MCF 10A (cell line): ENCODE data around the gene CRYBB2. TPM values are rescaled to one million over a fixed set of nuclear protein-coding genes. Genes with fewer than 3 reads are reported as not detected.

Experiments
- Bru-seq: library from RNA; stranded (reverse); fragments of 400-500 nt; gene quantifications from one replicate; lab custom pipeline; 2021; lab: Mats Ljungman, UMichigan
- BruChase-seq, 2 experiments: library from RNA; stranded (reverse); fragments of 400-500 nt; gene quantifications; one replicate each; lab custom pipeline; 2021; lab: Mats Ljungman, UMichigan
- BruUV-seq: library from RNA; stranded (reverse); fragments of 400-500 nt; replicated peaks from 2 replicates; lab custom pipeline; 2021; lab: Mats Ljungman, UMichigan
- CTCF ChIA-PET: fragments of 300-600 bp; sonication (Branson Sonifier 250); formaldehyde crosslinking; extraction: SDS; loops from one replicate; lab custom pipeline; 2021; ENCODE audit warnings: antibody characterized with exemption, inconsistent platforms; lab: Yijun Ruan, JAX
- POLR2A ChIA-PET: fragments of 300-600, 350-650 bp; sonication (Branson Sonifier 250); formaldehyde crosslinking; extraction: SDS; loops from one replicate; lab custom pipeline; 2020; ENCODE audit warnings: antibody characterized with exemption, inconsistent platforms; lab: Yijun Ruan, JAX
- DNase-seq: peaks from one replicate; pipeline ENCODE4 v3.0.0-alpha.2; 2018; ENCODE audit not compliant: unreplicated experiment
- H3K27ac Mint-ChIP-seq: one replicate; pipeline ENCODE4 v1.8.0; 2022; ENCODE audit warnings: mild to moderate bottlenecking, low read depth, mixed read lengths; ENCODE audit not compliant: unreplicated experiment
- H3K27me3 Mint-ChIP-seq: one replicate; pipeline ENCODE4 v1.8.0; 2022; ENCODE audit warnings: mixed read lengths; ENCODE audit not compliant: insufficient read depth, unreplicated experiment
- H3K36me3 Mint-ChIP-seq: one replicate; pipeline ENCODE4 v1.8.0; 2022; ENCODE audit warnings: mild to moderate bottlenecking, moderate library complexity, mixed read lengths; ENCODE audit not compliant: insufficient read depth, unreplicated experiment
- H3K4me1 Mint-ChIP-seq: one replicate; pipeline ENCODE4 v1.8.0; 2022; ENCODE audit warnings: mixed read lengths; ENCODE audit not compliant: insufficient read depth, unreplicated experiment
- H3K4me3 Mint-ChIP-seq: one replicate; pipeline ENCODE4 v1.8.0; 2022; ENCODE audit warnings: mild to moderate bottlenecking, moderate library complexity, mixed read lengths; ENCODE audit not compliant: unreplicated experiment
- H3K9me3 Mint-ChIP-seq: one replicate; pipeline ENCODE4 v1.8.0; 2022; ENCODE audit warnings: mixed read lengths; ENCODE audit not compliant: unreplicated experiment
- CTCF ChIP-seq: fragments of 200-600 bp; IDR thresholded peaks from one replicate; pipeline ENCODE4 v1.8.0; 2022; ENCODE audit warnings: antibody characterized with exemption, mild to moderate bottlenecking; ENCODE audit not compliant: unreplicated experiment
- intact Hi-C: fragments of 100-400 bp; cut with micrococcal nuclease; formaldehyde crosslinking; loops from 2 replicates; pipeline ENCODE4 v1.14.1; 2022
- long read RNA-seq: library from polyadenylated mRNA; stranded (forward); transcript quantifications from one replicate; pipeline ENCODE4 v2.0.0, GENCODE V29; 2022
- total RNA-seq: library from RNA; stranded (reverse); gene quantifications from 2 replicates; pipeline ENCODE4 v1.2.3, GENCODE V29; 2022

CRYBB2 gene
- 0.52 and 0.68 TPM in 2 replicates for total RNA-seq
- Bru-seq, nascent RNA, result percentile 46 among the genes with signal in this experiment
- percentile 37 among the genes with signal in this experiment for BruChase-seq, experiment 1, labeled RNA remaining after a 6-hour chase
- BruChase-seq, experiment 2, labeled RNA remaining after a 2-hour chase, result percentile 46 among the genes with signal in this experiment
- long read RNA-seq, result 0 reads

GRCh38 chr22:25219211-25219689 lies at the start of gene CRYBB2:
Gene CRYBB2, plus strand, starts transcription at chr22:25219639. Its CDS starts 1,791 bp downstream, at chr22:25221430.
- ChIA-PET CTCF (no interaction called here), POLR2A (no interaction called here)
- no TSS peak for BruUV-seq
- Mint-ChIP-seq H3K27me3 (no peaks in the 10 kb centered on the region), H3K9me3 (no peaks in the 10 kb centered on the region), H3K36me3 (peaks cover 4% of the 10 kb centered on the region), H3K4me3 (no peak within 1 kb of the TSS), H3K27ac (no peak within 1 kb of the TSS), H3K4me1 (no peaks in the 10 kb centered on the region)
- TF ChIP-seq CTCF, result no peak
- intact Hi-C loops, result no loop called here
- no peak for DNase-seq

GRCh38 chr22:25170426-25170980 lies 48.9 kb upstream of the CRYBB2 start:
- CTCF ChIA-PET, result interaction anchor here (0.6 to 3.3 kb wide), 4 partner anchors 59 to 232 kb away, joined by 3 to 20 read pairs (median 5); no protein-coding TSS in a partner anchor
- BruUV-seq, result no TSS peak
- peaks cover 63% of the 10 kb centered on the region for H3K36me3 Mint-ChIP-seq
- POLR2A ChIA-PET, result interaction anchor here (0.6 to 4.7 kb wide), 3 partner anchors 9 to 1159 kb away, joined by 3 to 15 read pairs (median 5); partner anchors contain the start of gene CABIN1
- H3K4me1 Mint-ChIP-seq, result peaks cover 35% of the 10 kb centered on the region
- H3K27ac Mint-ChIP-seq, result peak overlapping the region; percentile 54
- no peak overlapping the region for H3K4me3 Mint-ChIP-seq
- H3K9me3 Mint-ChIP-seq, result no peaks in the 10 kb centered on the region
- intact Hi-C loops, result no loop called here
- no peaks in the 10 kb centered on the region for H3K27me3 Mint-ChIP-seq
- no peak for DNase-seq
- no peak for TF ChIP-seq CTCF

- ChIA-PET CTCF (interaction anchor here (0.6 to 3.3 kb wide), 6 partner anchors 10 to 234 kb away, joined by 3 to 20 read pairs (median 4); no protein-coding TSS in a partner anchor), POLR2A (no interaction called here)
- Mint-ChIP-seq H3K36me3 (peaks cover 80% of the 10 kb centered on the region), H3K27me3 (no peaks in the 10 kb centered on the region), H3K9me3 (no peaks in the 10 kb centered on the region), H3K4me3 (no peak overlapping the region), H3K27ac (peak overlapping the region; percentile 61), H3K4me1 (peaks cover 31% of the 10 kb centered on the region)
- intact Hi-C loops, result loop anchor here (2.0 kb wide), 1 partner anchor 233 kb away; no protein-coding TSS in a partner anchor
- no TSS peak for BruUV-seq
- DNase-seq, result peak; percentile 39
- TF ChIP-seq CTCF, result no peak
Measured at GRCh38 chr22:25172153-25172552, 47.3 kb upstream of the CRYBB2 start.

GRCh38 chr22:25174156-25174887 lies 45.1 kb upstream of the CRYBB2 start:
- no peak for TF ChIP-seq CTCF
- ChIA-PET POLR2A (no interaction called here), CTCF (interaction anchor here (0.5 to 1.2 kb wide), 3 partner anchors 9 to 1194 kb away, joined by 3 to 4 read pairs (median 3); no protein-coding TSS in a partner anchor)
- H3K4me3 Mint-ChIP-seq, result no peak overlapping the region
- peaks cover 15% of the 10 kb centered on the region for H3K4me1 Mint-ChIP-seq
- no peaks in the 10 kb centered on the region for H3K9me3 Mint-ChIP-seq
- no peak for DNase-seq
- no peak overlapping the region for H3K27ac Mint-ChIP-seq
- intact Hi-C loops, result no loop called here
- peaks cover 92% of the 10 kb centered on the region for H3K36me3 Mint-ChIP-seq
- no peaks in the 10 kb centered on the region for H3K27me3 Mint-ChIP-seq
- no TSS peak for BruUV-seq
